HG02571 (cell line): Measurements from ENCODE around the gene SUGCT.
"Not testable (repeated sequence)": the region's sequence is repeated elsewhere in the genome, so short reads cannot be mapped to it uniquely, and the experiment has no call there.

Source experiments
- ATAC-seq: cut with Tn5 transposase; IDR thresholded peaks from one replicate; pipeline ENCODE4 v1.9.1; 2021; ENCODE audit warnings: mild to moderate bottlenecking, moderate library complexity; ENCODE audit not compliant: unreplicated experiment

SUGCT gene

GRCh38 chr7:40602351-40602750 lies 467.5 kb downstream of the SUGCT start:
- not testable (repeated sequence) for ATAC-seq

GRCh38 chr7:40604601-40605438 lies 470.0 kb downstream of the SUGCT start:
- ATAC-seq, result no peak

GRCh38 chr7:40608321-40609075 lies 473.7 kb downstream of the SUGCT start:
- ATAC-seq, result no peak

- ATAC-seq, result no peak
Measured at GRCh38 chr7:40610461-40610860, 475.7 kb downstream of the SUGCT start.

GRCh38 chr7:40611095-40611871 lies 476.5 kb downstream of the SUGCT start:
- ATAC-seq, result no peak

GRCh38 chr7:40612298-40612697 lies 477.5 kb downstream of the SUGCT start:
- ATAC-seq, result no peak

GRCh38 chr7:40619647-40620046 lies 484.8 kb downstream of the SUGCT start:
- no peak for ATAC-seq

- no peak for ATAC-seq
Measured at GRCh38 chr7:40621592-40621998, 486.8 kb downstream of the SUGCT start.

- ATAC-seq, result no peak
Measured at GRCh38 chr7:40622941-40623501, 488.2 kb downstream of the SUGCT start.

- no peak for ATAC-seq
Measured at GRCh38 chr7:40623863-40624262, 489.1 kb downstream of the SUGCT start.

GRCh38 chr7:40627361-40627760 lies 492.6 kb downstream of the SUGCT start:
- ATAC-seq, result not testable (repeated sequence)

GRCh38 chr7:40629891-40630290 lies 495.1 kb downstream of the SUGCT start:
- ATAC-seq, result no peak

GRCh38 chr7:40634118-40634517 lies 499.3 kb downstream of the SUGCT start:
- no peak for ATAC-seq

GRCh38 chr7:40638545-40639320 lies 503.9 kb downstream of the SUGCT start:
- ATAC-seq, result no peak

- ATAC-seq, result no peak
Measured at GRCh38 chr7:40640566-40640965, 505.8 kb downstream of the SUGCT start.

- ATAC-seq, result no peak
Measured at GRCh38 chr7:40641701-40642100, 506.9 kb downstream of the SUGCT start.

- no peak for ATAC-seq
Measured at GRCh38 chr7:40643664-40644063, 508.9 kb downstream of the SUGCT start.

- no peak for ATAC-seq
Measured at GRCh38 chr7:40644454-40645188, 509.8 kb downstream of the SUGCT start.

GRCh38 chr7:40645197-40645596 lies 510.4 kb downstream of the SUGCT start:
- no peak for ATAC-seq

GRCh38 chr7:40646717-40647116 lies 511.9 kb downstream of the SUGCT start:
- no peak for ATAC-seq
